GM23338 (cell line): ENCODE measurements around the gene ZNF630. TPM values are rescaled to one million over a fixed set of nuclear protein-coding genes. Genes with fewer than 3 reads are reported as not detected.
"Not testable (repeated sequence)": the region's sequence is repeated elsewhere in the genome, so short reads cannot be mapped to it uniquely, and the experiment has no call there.

Experiments
- ATAC-seq: fragments of 200-7000 bp; cut with Tn5 transposase; 3 replicates; pipeline ENCODE4 v1.9.1; 2020
- DNase-seq: peaks from one replicate; pipeline ENCODE4 v3.0.0-alpha.2; 2015; ENCODE audit warnings: low spot score
- H2AFZ ChIP-seq: fragments of 200-600 bp; sonication (generic); 2 replicates; pipeline ENCODE4 v1.8.0; 2016; ENCODE audit warnings: antibody characterized with exemption, mild to moderate bottlenecking, moderate library complexity
- H3F3A ChIP-seq: fragments of 200-600 bp; sonication (generic); replicated peaks from 2 replicates; pipeline ENCODE4 v1.8.0; 2017; ENCODE audit warnings: antibody characterized with exemption, mixed run types, low read depth
- H3K27ac ChIP-seq: fragments of 200-600 bp; sonication (generic); 2 replicates; pipeline ENCODE4 v1.6.1; 2016; ENCODE audit warnings: low read depth
- H3K27me3 ChIP-seq: fragments of 200-600 bp; sonication (generic); 2 replicates; pipeline ENCODE4 v1.8.0; 2016; ENCODE audit warnings: mild to moderate bottlenecking, mixed run types, moderate library complexity; ENCODE audit not compliant: insufficient read depth
- H3K36me3 ChIP-seq: fragments of 200-600 bp; sonication (generic); 2 replicates; pipeline ENCODE4 v1.8.0; 2016; ENCODE audit warnings: mild to moderate bottlenecking; ENCODE audit not compliant: insufficient read depth
- H3K4me1 ChIP-seq: fragments of 200-600 bp; sonication (generic); 2 replicates; pipeline ENCODE4 v1.8.0; 2016; ENCODE audit warnings: mild to moderate bottlenecking, moderate library complexity; ENCODE audit not compliant: insufficient read depth
- H3K4me2 ChIP-seq: fragments of 200-600 bp; sonication (generic); 2 replicates; pipeline ENCODE4 v1.7.1; 2017; ENCODE audit warnings: mixed run types
- H3K4me3 ChIP-seq: fragments of 200-600 bp; sonication (generic); 2 replicates; pipeline ENCODE4 v1.6.1; 2016; ENCODE audit warnings: mixed run types
- H3K79me2 ChIP-seq: fragments of 200-600 bp; sonication (generic); replicated peaks from 2 replicates; pipeline ENCODE4 v1.8.0; 2017; ENCODE audit warnings: mild to moderate bottlenecking; ENCODE audit not compliant: insufficient read depth
- H3K9me2 ChIP-seq: fragments of 200-600 bp; sonication (generic); 2 replicates; pipeline ENCODE4 v1.8.0; 2017; ENCODE audit not compliant: insufficient read depth
- H4K20me1 ChIP-seq: fragments of 200-600 bp; sonication (generic); replicated peaks from 2 replicates; pipeline ENCODE4 v1.8.0; 2017; ENCODE audit warnings: mild to moderate bottlenecking; ENCODE audit not compliant: insufficient read depth
- H3K27ac Mint-ChIP-seq: 2 replicates; pipeline ENCODE4 v1.8.0; 2020; ENCODE audit warnings: inconsistent platforms, mild to moderate bottlenecking, moderate library complexity, mixed read lengths
- H3K27me3 Mint-ChIP-seq: 3 replicates; pipeline ENCODE4 v1.8.0; 2022; ENCODE audit warnings: low read depth, mild to moderate bottlenecking, moderate library complexity, mixed read lengths, inconsistent platforms; ENCODE audit not compliant: insufficient read depth, poor library complexity
- H3K36me3 Mint-ChIP-seq: 3 replicates; pipeline ENCODE4 v1.8.0; 2021; ENCODE audit warnings: low read depth, mild to moderate bottlenecking, inconsistent platforms, moderate library complexity, mixed read lengths
- H3K4me1 Mint-ChIP-seq: 3 replicates; pipeline ENCODE4 v1.8.0; 2020; ENCODE audit warnings: mild to moderate bottlenecking, inconsistent platforms, mixed read lengths
- H3K4me3 Mint-ChIP-seq: 3 replicates; pipeline ENCODE4 v1.8.0; 2021; ENCODE audit warnings: moderate library complexity, mild to moderate bottlenecking, inconsistent platforms, mixed read lengths
- H3K9me3 Mint-ChIP-seq: 3 replicates; pipeline ENCODE4 v1.8.0; 2020; ENCODE audit warnings: moderate library complexity, mild to moderate bottlenecking, inconsistent platforms, mixed read lengths
- CREB1 ChIP-seq: fragments of 250-450 bp; sonication (Bioruptor Pico); IDR thresholded peaks from 2 replicates; pipeline ENCODE4 v1.5.0; 2020; ENCODE audit warnings: low read depth, mild to moderate bottlenecking, moderate library complexity
- EZH2phosphoT487 ChIP-seq: fragments of 200-600 bp; sonication (generic); IDR thresholded peaks from one replicate; pipeline ENCODE4 v1.8.1; 2018; ENCODE audit warnings: antibody characterized with exemption; ENCODE audit not compliant: unreplicated experiment
- POLR2AphosphoS5 ChIP-seq: IDR thresholded peaks from 2 replicates; pipeline ENCODE4 v1.6.1; 2016; ENCODE audit warnings: antibody characterized with exemption, low read depth
- STAT1 ChIP-seq: IDR thresholded peaks from one replicate; pipeline ENCODE4 v1.6.1; 2016; ENCODE audit warnings: antibody characterized with exemption; ENCODE audit not compliant: unreplicated experiment
- ZNF331 ChIP-seq: fragments of 250-450 bp; sonication (Bioruptor Pico); IDR thresholded peaks from 2 replicates; pipeline ENCODE4 v1.5.0; 2020; ENCODE audit warnings: low read depth, mild to moderate bottlenecking, moderate library complexity
- polyA plus RNA-seq: library from polyadenylated mRNA; unstranded; fragments of >200 nt; fragmentation: Nextera tagmentation; extraction: Ambion mirVana; gene quantifications from 2 replicates; pipeline ENCODE4 v1.2.1, GENCODE V29; 2016
- total RNA-seq: library from RNA; depleted of rRNA; stranded (reverse); fragments of >200 nt; shearing (Covaris generic); gene quantifications from 2 replicates; pipeline ENCODE4 v1.2.3, GENCODE V29; 2014
- TF ChIP-seq, protein P1 (sequence below): fragments of 250-450 bp; sonication (Bioruptor Pico); IDR thresholded peaks from 2 replicates; pipeline ENCODE4 v1.5.0; 2020; ENCODE audit warnings: mild to moderate bottlenecking, moderate library complexity
- TF ChIP-seq, protein P2 (sequence below), 2 experiments: fragments of 200-600 bp in 1 of 2; sonication (generic) in 1 of 2; conservative IDR thresholded peaks; 2 replicates each; pipeline versions ENCODE4 v1.5.1 to v1.6.1; 2016 to 2017; ENCODE audit warnings: antibody characterized with exemption in 2 of 2, low read depth in 2 of 2, mild to moderate bottlenecking in 2 of 2, moderate library complexity in 1 of 2

ZNF630 gene
- total and polyA plus RNA-seq, 2 experiments from 2014 or later, result 0.95 to 2.2 TPM

DNA sequence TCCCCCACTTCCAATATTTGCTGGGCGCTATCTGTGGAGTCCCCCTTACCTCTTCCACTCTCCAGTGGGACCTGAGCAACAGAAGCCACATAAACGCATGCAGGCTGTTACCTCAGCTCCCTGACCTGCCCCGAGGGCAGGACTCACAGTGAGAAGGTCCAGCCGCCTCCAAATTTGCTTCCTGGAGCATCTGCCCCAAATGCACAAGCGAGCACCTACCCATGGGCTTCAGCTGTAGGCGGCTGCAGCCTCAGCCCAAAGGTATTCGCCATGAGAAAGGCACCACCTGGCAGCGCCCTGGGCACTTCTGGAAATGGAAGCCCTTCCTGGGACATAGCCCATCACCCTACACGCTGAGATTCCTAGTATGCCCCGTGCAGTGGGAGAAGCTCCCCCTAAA lies 41.2 kb downstream of the ZNF630 start (continued):
- TF ChIP-seq, protein P1, sequence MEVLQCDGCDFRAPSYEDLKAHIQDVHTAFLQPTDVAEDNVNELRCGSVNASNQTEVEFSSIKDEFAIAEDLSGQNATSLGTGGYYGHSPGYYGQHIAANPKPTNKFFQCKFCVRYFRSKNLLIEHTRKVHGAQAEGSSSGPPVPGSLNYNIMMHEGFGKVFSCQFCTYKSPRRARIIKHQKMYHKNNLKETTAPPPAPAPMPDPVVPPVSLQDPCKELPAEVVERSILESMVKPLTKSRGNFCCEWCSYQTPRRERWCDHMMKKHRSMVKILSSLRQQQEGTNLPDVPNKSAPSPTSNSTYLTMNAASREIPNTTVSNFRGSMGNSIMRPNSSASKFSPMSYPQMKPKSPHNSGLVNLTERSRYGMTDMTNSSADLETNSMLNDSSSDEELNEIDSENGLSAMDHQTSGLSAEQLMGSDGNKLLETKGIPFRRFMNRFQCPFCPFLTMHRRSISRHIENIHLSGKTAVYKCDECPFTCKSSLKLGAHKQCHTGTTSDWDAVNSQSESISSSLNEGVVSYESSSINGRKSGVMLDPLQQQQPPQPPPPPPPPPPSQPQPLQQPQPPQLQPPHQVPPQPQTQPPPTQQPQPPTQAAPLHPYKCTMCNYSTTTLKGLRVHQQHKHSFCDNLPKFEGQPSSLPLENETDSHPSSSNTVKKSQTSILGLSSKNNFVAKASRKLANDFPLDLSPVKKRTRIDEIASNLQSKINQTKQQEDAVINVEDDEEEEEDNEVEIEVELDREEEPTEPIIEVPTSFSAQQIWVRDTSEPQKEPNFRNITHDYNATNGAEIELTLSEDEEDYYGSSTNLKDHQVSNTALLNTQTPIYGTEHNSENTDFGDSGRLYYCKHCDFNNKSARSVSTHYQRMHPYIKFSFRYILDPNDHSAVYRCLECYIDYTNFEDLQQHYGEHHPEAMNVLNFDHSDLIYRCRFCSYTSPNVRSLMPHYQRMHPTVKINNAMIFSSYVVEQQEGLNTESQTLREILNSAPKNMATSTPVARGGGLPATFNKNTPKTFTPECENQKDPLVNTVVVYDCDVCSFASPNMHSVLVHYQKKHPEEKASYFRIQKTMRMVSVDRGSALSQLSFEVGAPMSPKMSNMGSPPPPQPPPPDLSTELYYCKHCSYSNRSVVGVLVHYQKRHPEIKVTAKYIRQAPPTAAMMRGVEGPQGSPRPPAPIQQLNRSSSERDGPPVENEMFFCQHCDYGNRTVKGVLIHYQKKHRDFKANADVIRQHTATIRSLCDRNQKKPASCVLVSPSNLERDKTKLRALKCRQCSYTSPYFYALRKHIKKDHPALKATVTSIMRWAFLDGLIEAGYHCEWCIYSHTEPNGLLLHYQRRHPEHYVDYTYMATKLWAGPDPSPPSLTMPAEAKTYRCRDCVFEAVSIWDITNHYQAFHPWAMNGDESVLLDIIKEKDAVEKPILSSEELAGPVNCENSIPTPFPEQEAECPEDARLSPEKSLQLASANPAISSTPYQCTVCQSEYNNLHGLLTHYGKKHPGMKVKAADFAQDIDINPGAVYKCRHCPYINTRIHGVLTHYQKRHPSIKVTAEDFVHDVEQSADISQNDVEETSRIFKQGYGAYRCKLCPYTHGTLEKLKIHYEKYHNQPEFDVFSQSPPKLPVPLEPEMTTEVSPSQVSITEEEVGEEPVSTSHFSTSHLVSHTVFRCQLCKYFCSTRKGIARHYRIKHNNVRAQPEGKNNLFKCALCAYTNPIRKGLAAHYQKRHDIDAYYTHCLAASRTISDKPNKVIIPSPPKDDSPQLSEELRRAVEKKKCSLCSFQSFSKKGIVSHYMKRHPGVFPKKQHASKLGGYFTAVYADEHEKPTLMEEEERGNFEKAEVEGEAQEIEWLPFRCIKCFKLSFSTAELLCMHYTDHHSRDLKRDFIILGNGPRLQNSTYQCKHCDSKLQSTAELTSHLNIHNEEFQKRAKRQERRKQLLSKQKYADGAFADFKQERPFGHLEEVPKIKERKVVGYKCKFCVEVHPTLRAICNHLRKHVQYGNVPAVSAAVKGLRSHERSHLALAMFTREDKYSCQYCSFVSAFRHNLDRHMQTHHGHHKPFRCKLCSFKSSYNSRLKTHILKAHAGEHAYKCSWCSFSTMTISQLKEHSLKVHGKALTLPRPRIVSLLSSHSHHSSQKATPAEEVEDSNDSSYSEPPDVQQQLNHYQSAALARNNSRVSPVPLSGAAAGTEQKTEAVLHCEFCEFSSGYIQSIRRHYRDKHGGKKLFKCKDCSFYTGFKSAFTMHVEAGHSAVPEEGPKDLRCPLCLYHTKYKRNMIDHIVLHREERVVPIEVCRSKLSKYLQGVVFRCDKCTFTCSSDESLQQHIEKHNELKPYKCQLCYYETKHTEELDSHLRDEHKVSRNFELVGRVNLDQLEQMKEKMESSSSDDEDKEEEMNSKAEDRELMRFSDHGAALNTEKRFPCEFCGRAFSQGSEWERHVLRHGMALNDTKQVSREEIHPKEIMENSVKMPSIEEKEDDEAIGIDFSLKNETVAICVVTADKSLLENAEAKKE (CRISPR knock-in tag), result no peak
- TF ChIP-seq STAT1 (no peak), ZNF331 (CRISPR knock-in tag) (no peak), EZH2phosphoT487 (no peak), CREB1 (no peak), POLR2AphosphoS5 (no peak)

DNA sequence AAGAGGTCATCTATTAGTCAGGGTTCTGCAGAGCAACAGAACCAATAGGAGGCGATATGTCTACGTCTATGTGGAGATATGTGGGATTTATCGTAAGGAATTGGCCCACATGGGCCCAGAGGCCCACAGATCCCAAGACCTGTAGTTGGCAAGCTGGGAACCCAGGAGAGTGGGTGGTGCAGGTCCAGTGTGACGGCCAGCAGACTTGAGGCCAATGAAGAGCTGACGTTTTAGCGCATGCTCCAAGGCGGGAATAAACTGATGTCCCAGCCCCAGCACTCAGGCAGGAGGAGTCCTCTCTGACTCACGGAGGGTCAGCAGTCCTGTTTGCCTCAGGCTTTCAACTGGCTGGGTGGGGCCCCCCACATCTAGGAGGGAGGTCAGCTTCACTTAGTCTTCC lies 43.3 kb downstream of the ZNF630 start:
- no peak overlapping the region for H3K4me3 Mint-ChIP-seq
- Histone ChIP-seq H4K20me1 (no peaks in the 10 kb centered on the region), H3K79me2 (no peaks in the 10 kb centered on the region), H3K4me3 (no peak overlapping the region), H3K4me1 (no peaks in the 10 kb centered on the region; the same call in 1 of the 2 replicates), H3K27me3 (no peaks in the 10 kb centered on the region), H3K4me2 (no peak overlapping the region), H3K27ac (no peak overlapping the region), H3K36me3 (no peaks in the 10 kb centered on the region), H3K9me2 (no peaks in the 10 kb centered on the region), H3F3A (no peaks in the 10 kb centered on the region), H2AFZ (no peak overlapping the region)
- H3K4me1 Mint-ChIP-seq, result peaks cover 4% of the 10 kb centered on the region; the same call in 1 of the 3 replicates
- H3K27ac Mint-ChIP-seq, result no peak overlapping the region
- no peaks in the 10 kb centered on the region; the same call in 2 of the 3 replicates for H3K9me3 Mint-ChIP-seq
- H3K36me3 Mint-ChIP-seq, result no peaks in the 10 kb centered on the region; the same call in 2 of the 3 replicates
- TF ChIP-seq, protein P2, sequence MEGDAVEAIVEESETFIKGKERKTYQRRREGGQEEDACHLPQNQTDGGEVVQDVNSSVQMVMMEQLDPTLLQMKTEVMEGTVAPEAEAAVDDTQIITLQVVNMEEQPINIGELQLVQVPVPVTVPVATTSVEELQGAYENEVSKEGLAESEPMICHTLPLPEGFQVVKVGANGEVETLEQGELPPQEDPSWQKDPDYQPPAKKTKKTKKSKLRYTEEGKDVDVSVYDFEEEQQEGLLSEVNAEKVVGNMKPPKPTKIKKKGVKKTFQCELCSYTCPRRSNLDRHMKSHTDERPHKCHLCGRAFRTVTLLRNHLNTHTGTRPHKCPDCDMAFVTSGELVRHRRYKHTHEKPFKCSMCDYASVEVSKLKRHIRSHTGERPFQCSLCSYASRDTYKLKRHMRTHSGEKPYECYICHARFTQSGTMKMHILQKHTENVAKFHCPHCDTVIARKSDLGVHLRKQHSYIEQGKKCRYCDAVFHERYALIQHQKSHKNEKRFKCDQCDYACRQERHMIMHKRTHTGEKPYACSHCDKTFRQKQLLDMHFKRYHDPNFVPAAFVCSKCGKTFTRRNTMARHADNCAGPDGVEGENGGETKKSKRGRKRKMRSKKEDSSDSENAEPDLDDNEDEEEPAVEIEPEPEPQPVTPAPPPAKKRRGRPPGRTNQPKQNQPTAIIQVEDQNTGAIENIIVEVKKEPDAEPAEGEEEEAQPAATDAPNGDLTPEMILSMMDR (conservative IDR thresholded peaks at IDR 0.05; ENCODE audit: low read depth in 2 of 2), result peak in 1 of 2 experiments; percentile 16; a peak in 1 of 4 replicates
- no peak for TF ChIP-seq EZH2phosphoT487
- ATAC-seq, result no peak
- DNase-seq, result no peak
- H3K27me3 Mint-ChIP-seq, result peaks cover 4% of the 10 kb centered on the region

DNA sequence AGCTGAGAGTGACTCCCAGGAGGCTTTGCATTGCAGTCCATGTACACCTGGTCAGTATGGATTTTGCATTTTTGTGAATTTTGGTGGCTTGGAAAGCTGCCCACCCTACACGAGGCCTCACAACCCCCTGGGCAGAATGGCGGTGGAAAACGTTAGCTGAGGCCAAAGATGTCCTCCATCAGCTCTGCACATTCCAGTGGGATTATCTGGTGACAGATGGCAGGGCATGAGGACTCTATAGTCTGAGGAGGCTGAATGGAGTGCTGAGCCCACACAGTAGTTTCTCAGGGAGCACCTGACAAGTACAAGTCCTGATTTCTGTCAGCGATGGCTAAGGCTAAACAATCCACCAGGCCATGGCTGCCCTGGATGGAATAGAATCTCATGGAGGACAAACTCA lies 43.9 kb downstream of the ZNF630 start:
- H3K36me3 Mint-ChIP-seq, result not testable (repeated sequence)

More for the DNA sequence above, 43.9 kb downstream of the ZNF630 start:
- not testable (repeated sequence) for DNase-seq, H3K4me1 ChIP-seq, H3K4me1 Mint-ChIP-seq, H4K20me1 ChIP-seq, H3K27ac Mint-ChIP-seq, H3K4me2 ChIP-seq, ATAC-seq, H3K36me3 ChIP-seq, H3K9me2 ChIP-seq, H3K4me3 ChIP-seq, H3K9me3 Mint-ChIP-seq, H3K27me3 ChIP-seq, H3K27ac ChIP-seq, H3K27me3 Mint-ChIP-seq, H3K4me3 Mint-ChIP-seq, H2AFZ ChIP-seq, H3K79me2 ChIP-seq, H3F3A ChIP-seq
